Prostate gland (tissue), 2 donors: ENCODE results near the gene ANKMY1. TPM values are rescaled to one million over a fixed set of nuclear protein-coding genes. Genes with fewer than 3 reads are reported as not detected.

Experiments
- DNase-seq: peaks from one replicate; pipeline ENCODE4 v3.0.0-alpha.2; 2019; ENCODE audit warnings: low spot score
- H3K27ac ChIP-seq, 2 donors: fragments of 200-600 bp; sonication (generic); 2 replicates each; pipeline ENCODE4 v1.5.1; 2017 to 2019
- H3K27me3 ChIP-seq: fragments of 200-600 bp; sonication (generic); replicated peaks from 2 replicates; pipeline ENCODE4 v1.5.1; 2019; ENCODE audit not compliant: insufficient read depth
- H3K36me3 ChIP-seq, 2 donors: fragments of 200-600 bp; sonication (generic); 1 replicate in 1 of 2; 2 replicates in 1 of 2; pipeline versions ENCODE4 v1.5.1 to v1.8.1; 2017 to 2019
- H3K4me1 ChIP-seq: fragments of 200-600 bp; sonication (generic); replicated peaks from 2 replicates; pipeline ENCODE4 v1.5.1; 2019
- H3K4me3 ChIP-seq, 2 donors: fragments of 200-600 bp; sonication (generic); 2 replicates each; pipeline ENCODE4 v1.5.1; 2017 to 2019
- H3K9me3 ChIP-seq: fragments of 200-600 bp; sonication (generic); 2 replicates; pipeline ENCODE4 v1.5.1; 2017
- POLR2A ChIP-seq: fragments of 450-650 bp; IDR thresholded peaks from one replicate; pipeline ENCODE4 v1.6.1; 2016; ENCODE audit warnings: antibody characterized with exemption, mild to moderate bottlenecking
- POLR2AphosphoS5 ChIP-seq: sonication (generic); formaldehyde crosslinking; IDR thresholded peaks from one replicate; pipeline ENCODE4 v1.6.1; 2017; ENCODE audit warnings: antibody characterized with exemption
- WGBS: methylation state at CpG from one replicate; pipeline ENCODE4 v1.1.5; 2018; 5-methylcytosine and 5-hydroxymethylcytosine counted together
- intact Hi-C: fragments of 100-400 bp; cut with DNase I; formaldehyde crosslinking; loops from one replicate; pipeline ENCODE4 v1.14.2; 2022
- total RNA-seq, 2 donors: library from RNA; depleted of rRNA; stranded (reverse); fragments of >200 nt; gene quantifications; one replicate each; pipeline ENCODE4 v1.1.0, GENCODE V29; 2016
- TF ChIP-seq, protein P1 (sequence below), 4 experiments: fragments of 200-600 bp in 2 of 4; fragments of 450-650 bp in 2 of 4; sonication (generic) in 2 of 4; IDR thresholded peaks; 1 replicate in 3 of 4; 2 replicates in 1 of 4; pipeline ENCODE4 v1.5.1; 2016 to 2019; ENCODE audit warnings: antibody characterized with exemption in 4 of 4, mild to moderate bottlenecking in 2 of 4, moderate library complexity in 2 of 4

The ANKMY1 gene
- total RNA-seq, 2 donors from 2014 or later, result 22.7 to 31.4 TPM

- Histone ChIP-seq H3K27ac (no peak overlapping the region), H3K27me3 (no peaks in the 10 kb centered on the region), H3K36me3 (no peaks in the 10 kb centered on the region), H3K4me1 (peaks cover 25% of the 10 kb centered on the region), H3K4me3 (no peak overlapping the region), H3K9me3 (no peaks in the 10 kb centered on the region)
- 79% methylated on average over 20 of the region's 20 CpGs for WGBS
- intact Hi-C loops, result no loop called here
- no peak for TF ChIP-seq POLR2AphosphoS5
- TF ChIP-seq, protein P1, sequence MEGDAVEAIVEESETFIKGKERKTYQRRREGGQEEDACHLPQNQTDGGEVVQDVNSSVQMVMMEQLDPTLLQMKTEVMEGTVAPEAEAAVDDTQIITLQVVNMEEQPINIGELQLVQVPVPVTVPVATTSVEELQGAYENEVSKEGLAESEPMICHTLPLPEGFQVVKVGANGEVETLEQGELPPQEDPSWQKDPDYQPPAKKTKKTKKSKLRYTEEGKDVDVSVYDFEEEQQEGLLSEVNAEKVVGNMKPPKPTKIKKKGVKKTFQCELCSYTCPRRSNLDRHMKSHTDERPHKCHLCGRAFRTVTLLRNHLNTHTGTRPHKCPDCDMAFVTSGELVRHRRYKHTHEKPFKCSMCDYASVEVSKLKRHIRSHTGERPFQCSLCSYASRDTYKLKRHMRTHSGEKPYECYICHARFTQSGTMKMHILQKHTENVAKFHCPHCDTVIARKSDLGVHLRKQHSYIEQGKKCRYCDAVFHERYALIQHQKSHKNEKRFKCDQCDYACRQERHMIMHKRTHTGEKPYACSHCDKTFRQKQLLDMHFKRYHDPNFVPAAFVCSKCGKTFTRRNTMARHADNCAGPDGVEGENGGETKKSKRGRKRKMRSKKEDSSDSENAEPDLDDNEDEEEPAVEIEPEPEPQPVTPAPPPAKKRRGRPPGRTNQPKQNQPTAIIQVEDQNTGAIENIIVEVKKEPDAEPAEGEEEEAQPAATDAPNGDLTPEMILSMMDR (IDR thresholded peaks at IDR 0.05), result no peak
- TF ChIP-seq POLR2A, result no peak
- DNase-seq, result no peak
These were observed 35.4 kb upstream of the ANKMY1 start for GRCh38 chr2:240593026-240593702.

DNA sequence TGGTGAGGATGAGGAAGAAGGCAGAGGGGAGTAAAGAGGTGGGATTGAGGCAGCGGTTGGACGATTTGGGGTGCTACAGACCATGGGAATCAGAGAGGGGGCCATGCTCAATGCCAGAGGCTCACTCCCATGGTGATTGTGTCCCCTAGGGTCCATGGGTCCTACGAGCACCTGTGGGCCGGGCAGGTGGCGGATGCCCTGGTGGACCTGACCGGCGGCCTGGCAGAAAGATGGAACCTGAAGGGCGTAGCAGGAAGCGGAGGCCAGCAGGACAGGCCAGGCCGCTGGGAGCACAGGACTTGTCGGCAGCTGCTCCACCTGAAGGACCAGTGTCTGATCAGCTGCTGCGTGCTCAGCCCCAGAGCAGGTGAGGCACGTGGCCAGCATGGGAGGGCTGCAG, 34.0 kb upstream of the ANKMY1 start:
- Histone ChIP-seq H3K27ac (no peak overlapping the region), H3K4me1 (peaks cover 33% of the 10 kb centered on the region), H3K36me3 (no peaks in the 10 kb centered on the region), H3K4me3 (no peak overlapping the region), H3K9me3 (no peaks in the 10 kb centered on the region), H3K27me3 (no peaks in the 10 kb centered on the region)
- DNase-seq, result no peak
- intact Hi-C loops, result no loop called here
- WGBS, result 94% methylated on average over 13 of the region's 13 CpGs
- TF ChIP-seq POLR2AphosphoS5 (no peak), POLR2A (no peak)
- TF ChIP-seq, protein P1 (IDR thresholded peaks at IDR 0.05), result no peak

DNA sequence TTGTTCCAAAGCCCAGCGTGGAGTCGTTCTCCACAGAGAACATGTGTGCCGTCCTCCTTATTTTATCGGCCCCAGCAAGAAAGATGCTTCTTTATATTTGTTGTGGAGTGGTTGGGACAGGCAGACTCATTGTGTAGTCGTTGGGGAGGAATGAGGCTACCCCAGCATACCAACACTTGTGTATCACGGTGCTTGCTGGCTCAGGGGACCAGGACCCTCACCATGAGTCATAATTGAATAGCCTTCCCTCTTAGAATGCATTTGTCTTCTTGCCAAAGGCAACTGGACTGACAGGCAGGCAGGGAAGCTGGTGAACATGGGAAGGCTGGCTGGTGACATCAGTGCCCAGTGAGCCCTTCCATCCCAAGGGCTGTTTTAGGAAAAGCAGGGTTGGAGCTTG, 33.4 kb upstream of the ANKMY1 start:
- intact Hi-C loops, result no loop called here
- no peak overlapping the region for H3K27ac ChIP-seq
- peaks cover 28% of the 10 kb centered on the region for H3K4me1 ChIP-seq
- DNase-seq, result no peak
- no peak overlapping the region for H3K4me3 ChIP-seq
- 84% methylated on average over 6 of the region's 6 CpGs for WGBS
- no peak for TF ChIP-seq POLR2AphosphoS5
- TF ChIP-seq, protein P1 (IDR thresholded peaks at IDR 0.05), result no peak
- TF ChIP-seq POLR2A, result no peak
- no peaks in the 10 kb centered on the region for H3K27me3 ChIP-seq
- no peaks in the 10 kb centered on the region for H3K9me3 ChIP-seq
- H3K36me3 ChIP-seq, result no peaks in the 10 kb centered on the region

- no peak for TF ChIP-seq POLR2AphosphoS5
- no peak for TF ChIP-seq POLR2A
- 92% methylated on average over 21 of the region's 21 CpGs for WGBS
- no peak overlapping the region for H3K27ac ChIP-seq
- DNase-seq, result no peak
- no peak overlapping the region for H3K4me3 ChIP-seq
- H3K9me3 ChIP-seq, result no peaks in the 10 kb centered on the region
- H3K4me1 ChIP-seq, result peaks cover 23% of the 10 kb centered on the region
- no peaks in the 10 kb centered on the region for H3K27me3 ChIP-seq
- H3K36me3 ChIP-seq, result no peaks in the 10 kb centered on the region
- intact Hi-C loops, result no loop called here
These were observed 32.9 kb upstream of the ANKMY1 start for GRCh38 chr2:240590681-240591111.

DNA sequence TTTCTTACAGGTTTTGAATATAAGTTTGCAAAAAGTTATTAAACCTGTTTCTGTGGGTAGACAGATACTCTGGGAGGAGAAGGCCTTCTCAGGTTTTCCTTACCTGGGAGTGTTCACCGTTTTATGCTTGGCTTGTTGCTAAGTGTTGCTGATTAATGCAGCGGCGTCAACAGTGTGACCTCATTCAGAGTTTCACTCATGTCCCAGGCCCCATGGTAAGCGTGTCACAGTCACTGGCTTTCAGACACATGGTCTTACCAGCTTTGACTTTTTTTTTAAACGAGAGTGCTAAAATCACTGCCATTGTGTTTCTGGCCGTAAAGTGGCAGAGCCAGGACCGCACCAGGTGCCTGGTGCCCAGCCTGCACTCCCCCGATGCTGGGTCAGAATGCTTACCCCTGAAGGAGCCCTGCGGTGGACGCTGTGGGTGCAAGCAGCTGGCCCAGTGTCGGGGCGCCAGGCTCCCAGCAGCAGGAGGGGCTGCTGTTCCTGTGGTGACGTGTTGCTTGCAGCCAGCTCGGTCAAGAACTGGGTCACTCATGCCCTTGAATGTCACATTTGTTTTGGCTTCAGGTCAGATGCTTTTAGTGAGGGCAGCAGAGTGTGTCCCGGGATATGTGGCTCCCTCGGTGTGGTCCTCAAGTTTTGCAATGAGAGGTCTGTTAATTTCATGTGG, 32.2 kb upstream of the ANKMY1 start:
- no peak for DNase-seq
- peaks cover 21% of the 10 kb centered on the region for H3K4me1 ChIP-seq
- TF ChIP-seq, protein P1 (IDR thresholded peaks at IDR 0.05), result no peak
- TF ChIP-seq POLR2A, result no peak
- no peak for TF ChIP-seq POLR2AphosphoS5
- H3K4me3 ChIP-seq, result no peak overlapping the region
- H3K27me3 ChIP-seq, result no peaks in the 10 kb centered on the region
- 94% methylated on average over 13 of the region's 16 CpGs for WGBS
- no peaks in the 10 kb centered on the region for H3K9me3 ChIP-seq
- intact Hi-C loops, result no loop called here
- H3K27ac ChIP-seq, result no peak overlapping the region
- H3K36me3 ChIP-seq, result no peaks in the 10 kb centered on the region
